Peyer's patch (tissue), 4 donors: ENCODE data around the gene PPP1CC. TPM values are rescaled to one million over a fixed set of nuclear protein-coding genes. Genes with fewer than 3 reads are reported as not detected.

Experiments used
- DNase-seq, 3 donors: peaks; one replicate each; pipeline ENCODE4 v3.0.0-alpha.2; 2017 to 2019
- H3K27ac ChIP-seq, 4 donors: fragments of 200-600 bp; sonication (generic); one replicate each; pipeline ENCODE4 v1.5.1; 2016 to 2019
- H3K27me3 ChIP-seq, 2 donors: fragments of 200-600 bp; sonication (generic); one replicate each; pipeline ENCODE4 v1.5.1; 2019
- H3K36me3 ChIP-seq, 3 donors: fragments of 200-600 bp; sonication (generic); one replicate each; pipeline ENCODE4 v1.5.1; 2016 to 2019
- H3K4me1 ChIP-seq, 4 donors: fragments of 200-600 bp; sonication (generic); one replicate each; pipeline ENCODE4 v1.5.1; 2016 to 2019
- H3K4me3 ChIP-seq, 4 donors: fragments of 200-600 bp; sonication (generic); 1 replicate in 3 of 4; 2 replicates in 1 of 4; pipeline ENCODE4 v1.5.1; 2016 to 2019; ENCODE audit warnings: mild to moderate bottlenecking in 1 of 4
- H3K9me3 ChIP-seq, 4 donors: fragments of 200-600 bp; sonication (generic); one replicate each; pipeline ENCODE4 v1.5.1; 2016 to 2019; ENCODE audit warnings: mild to moderate bottlenecking in 1 of 4
- POLR2A ChIP-seq, 2 donors: fragments of 450-650 bp; IDR thresholded peaks; one replicate each; pipeline ENCODE4 v1.5.1; 2017; ENCODE audit warnings: antibody characterized with exemption in 2 of 2, mild to moderate bottlenecking in 2 of 2, moderate library complexity in 2 of 2
- total RNA-seq, 4 donors: library from RNA; depleted of rRNA; stranded (reverse); fragments of >200 nt; gene quantifications; one replicate each; pipeline ENCODE4 v1.1.0, GENCODE V29; 2016
- TF ChIP-seq, protein P1 (sequence below), 6 experiments: fragments of 450-650 bp in 4 of 6; fragments of 200-600 bp in 2 of 6; sonication (generic) in 1 of 6; IDR thresholded peaks; one replicate each; pipeline ENCODE4 v1.5.1; 2017 to 2019; ENCODE audit warnings: antibody characterized with exemption in 6 of 6, mild to moderate bottlenecking in 3 of 6, moderate library complexity in 1 of 6

The PPP1CC gene
- total RNA-seq, 4 donors from 2014 or later = 174 to 361 (median 217) TPM

DNA sequence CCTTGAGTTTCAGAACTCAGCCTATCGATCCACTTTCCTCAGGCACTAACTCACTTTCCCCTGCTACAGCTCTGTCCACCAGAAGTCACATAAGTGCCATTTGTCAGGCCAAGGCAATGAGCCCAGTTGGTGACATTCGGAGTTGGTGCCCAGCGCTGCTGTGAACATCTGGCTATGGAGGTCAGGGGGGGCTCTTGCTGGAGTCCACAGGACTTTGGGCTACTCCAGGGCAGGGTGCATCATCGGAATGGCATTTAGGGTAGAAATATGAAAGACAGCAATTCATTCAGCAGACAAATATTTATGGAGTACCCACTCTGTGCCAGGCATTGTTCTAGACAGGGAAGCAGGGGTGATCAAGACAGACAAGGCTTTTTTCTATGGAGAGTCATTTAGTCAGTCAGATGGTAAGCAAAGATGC, 1.5 kb upstream of the PPP1CC start:
- Histone ChIP-seq H3K9me3 (no peaks in the 10 kb centered on the region), H3K4me1 (peaks cover 0 to 38% (median 3%) of the 10 kb centered on the region in 4 donors), H3K36me3 (no peaks in the 10 kb centered on the region), H3K27me3 (no peaks in the 10 kb centered on the region), H3K27ac (peak overlapping the region; percentile 92 to 95 (median 93)), H3K4me3 (no peak overlapping the region)
- TF ChIP-seq POLR2A (IDR thresholded peaks at IDR 0.05) = no peak
- TF ChIP-seq, protein P1, sequence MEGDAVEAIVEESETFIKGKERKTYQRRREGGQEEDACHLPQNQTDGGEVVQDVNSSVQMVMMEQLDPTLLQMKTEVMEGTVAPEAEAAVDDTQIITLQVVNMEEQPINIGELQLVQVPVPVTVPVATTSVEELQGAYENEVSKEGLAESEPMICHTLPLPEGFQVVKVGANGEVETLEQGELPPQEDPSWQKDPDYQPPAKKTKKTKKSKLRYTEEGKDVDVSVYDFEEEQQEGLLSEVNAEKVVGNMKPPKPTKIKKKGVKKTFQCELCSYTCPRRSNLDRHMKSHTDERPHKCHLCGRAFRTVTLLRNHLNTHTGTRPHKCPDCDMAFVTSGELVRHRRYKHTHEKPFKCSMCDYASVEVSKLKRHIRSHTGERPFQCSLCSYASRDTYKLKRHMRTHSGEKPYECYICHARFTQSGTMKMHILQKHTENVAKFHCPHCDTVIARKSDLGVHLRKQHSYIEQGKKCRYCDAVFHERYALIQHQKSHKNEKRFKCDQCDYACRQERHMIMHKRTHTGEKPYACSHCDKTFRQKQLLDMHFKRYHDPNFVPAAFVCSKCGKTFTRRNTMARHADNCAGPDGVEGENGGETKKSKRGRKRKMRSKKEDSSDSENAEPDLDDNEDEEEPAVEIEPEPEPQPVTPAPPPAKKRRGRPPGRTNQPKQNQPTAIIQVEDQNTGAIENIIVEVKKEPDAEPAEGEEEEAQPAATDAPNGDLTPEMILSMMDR (IDR thresholded peaks at IDR 0.05) = no peak
- no peak for DNase-seq

DNA sequence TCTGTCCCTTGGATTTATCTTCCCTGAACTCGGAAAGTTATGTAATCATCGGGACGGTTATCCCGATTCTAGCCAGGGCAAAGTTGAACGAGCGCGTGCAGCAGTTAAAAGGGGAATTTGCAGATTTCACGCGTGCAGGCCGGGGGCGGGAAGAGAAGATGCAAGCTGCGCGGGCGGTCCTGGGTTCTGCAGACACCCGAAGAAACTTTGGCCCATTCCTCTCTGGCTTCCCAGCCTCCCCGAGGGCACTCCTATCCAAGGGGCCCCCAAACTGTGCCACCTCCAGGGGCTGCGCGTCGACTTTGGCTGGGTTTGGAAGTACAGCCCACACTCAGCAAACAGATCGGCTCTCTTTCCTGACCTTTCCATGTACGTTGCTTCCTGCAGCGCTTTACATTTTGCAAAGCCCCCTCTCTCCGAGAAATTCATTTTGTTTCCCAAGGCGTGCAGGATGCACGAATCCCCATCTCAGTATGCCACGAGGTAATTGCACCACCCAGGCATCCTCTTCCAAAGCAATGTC, 941 bp upstream of the PPP1CC start:
- DNase-seq = peak; percentile 33 to 73 (median 70)
- peaks cover 0 to 43% (median 8%) of the 10 kb centered on the region in 4 donors for H3K4me1 ChIP-seq
- H3K4me3 ChIP-seq = peak overlapping the region in 3 of 4 donors; percentile 79 to 94 (median 93)
- no peaks in the 10 kb centered on the region for H3K9me3 ChIP-seq
- no peaks in the 10 kb centered on the region for H3K36me3 ChIP-seq
- TF ChIP-seq POLR2A (IDR thresholded peaks at IDR 0.05) = no peak
- TF ChIP-seq, protein P1 (IDR thresholded peaks at IDR 0.05) = no peak
- H3K27me3 ChIP-seq = no peaks in the 10 kb centered on the region
- H3K27ac ChIP-seq = peak overlapping the region; percentile 92 to 95 (median 93)

DNA sequence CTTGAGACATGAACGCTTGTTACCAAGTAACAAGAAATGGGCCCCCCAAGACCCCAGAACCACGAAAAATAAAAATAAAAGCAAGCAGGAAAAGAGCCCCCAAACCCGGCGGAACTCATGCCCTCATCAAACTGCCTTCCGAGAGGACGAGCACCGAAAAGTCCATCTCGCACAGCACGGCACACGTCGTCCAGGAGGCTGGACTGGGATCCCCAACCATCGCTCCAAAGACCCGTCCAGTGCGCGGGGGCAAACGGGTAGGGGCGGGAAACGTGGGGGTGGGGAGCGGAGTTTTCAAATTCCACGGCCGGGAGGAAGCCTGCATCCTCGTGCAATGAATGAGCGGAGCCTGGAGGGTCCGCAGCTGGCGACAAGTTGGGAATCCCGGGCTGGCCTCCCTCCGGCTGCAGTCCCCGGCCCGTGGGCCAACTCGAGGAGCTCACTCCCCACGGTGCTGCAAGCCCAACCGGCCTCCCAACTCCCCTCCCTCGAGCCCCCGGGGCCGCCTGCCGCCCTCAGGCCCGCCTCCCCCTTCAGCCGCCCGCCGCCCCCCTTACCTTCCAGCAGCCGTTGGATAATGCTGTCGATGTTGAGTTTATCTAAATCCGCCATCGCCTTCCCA, 484 bp downstream of the PPP1CC start:
- Histone ChIP-seq H3K27me3 (no peaks in the 10 kb centered on the region), H3K36me3 (no peaks in the 10 kb centered on the region), H3K27ac (peak overlapping the region; percentile 92 to 95 (median 93)), H3K4me1 (peaks cover 0 to 57% (median 18%) of the 10 kb centered on the region in 4 donors), H3K9me3 (no peaks in the 10 kb centered on the region), H3K4me3 (peak overlapping the region; percentile 79 to 94 (median 92))
- no peak for DNase-seq
- TF ChIP-seq POLR2A (IDR thresholded peaks at IDR 0.05) = no peak
- TF ChIP-seq, protein P1 (IDR thresholded peaks at IDR 0.05) = no peak

DNA sequence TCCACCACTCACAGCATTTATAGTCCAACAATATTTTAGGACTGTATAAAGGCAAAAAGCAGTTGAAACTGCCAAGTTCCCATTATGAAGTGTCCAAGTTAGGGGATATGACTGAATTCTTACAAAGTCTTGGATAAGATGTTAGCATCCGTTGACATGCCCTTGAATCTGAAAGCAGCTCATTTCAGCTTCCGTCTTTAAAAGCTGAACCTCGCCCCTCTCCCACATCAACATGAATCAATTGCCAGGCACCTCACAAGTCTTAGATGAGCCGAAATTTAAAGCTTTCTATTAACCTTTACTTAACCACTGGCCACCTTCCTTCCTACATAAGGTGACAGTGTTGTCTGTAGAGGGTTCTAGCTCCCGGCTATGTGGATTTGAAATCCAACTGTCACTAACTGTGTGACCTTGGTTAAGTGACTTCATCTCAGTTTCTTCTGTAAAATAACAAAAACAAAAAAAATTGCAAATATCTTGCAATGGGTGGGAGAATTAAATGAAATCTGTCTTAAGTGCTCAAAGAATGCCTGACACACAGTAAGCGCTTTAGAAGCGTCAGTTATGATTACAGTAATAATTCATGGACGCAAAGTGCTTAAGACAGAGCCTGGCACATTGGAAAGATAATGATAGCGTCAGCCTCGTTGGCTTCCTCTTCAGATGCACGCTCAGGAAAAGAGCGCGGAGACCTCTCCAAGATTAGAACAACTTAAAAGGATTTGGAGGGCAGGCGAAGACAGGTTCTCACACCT, 1.2 kb downstream of the PPP1CC start:
- DNase-seq = peak in 1 of 3 donors; percentile 66
- Histone ChIP-seq H3K9me3 (no peaks in the 10 kb centered on the region), H3K4me3 (peak overlapping the region; percentile 79 to 94 (median 92)), H3K4me1 (peaks cover 0 to 61% (median 18%) of the 10 kb centered on the region in 4 donors), H3K27me3 (no peaks in the 10 kb centered on the region), H3K27ac (peak overlapping the region; percentile 92 to 95 (median 93)), H3K36me3 (no peaks in the 10 kb centered on the region)
- peak in 1 of 2 donors; percentile 12 for TF ChIP-seq POLR2A (IDR thresholded peaks at IDR 0.05)
- TF ChIP-seq, protein P1 (IDR thresholded peaks at IDR 0.05) = no peak

DNA sequence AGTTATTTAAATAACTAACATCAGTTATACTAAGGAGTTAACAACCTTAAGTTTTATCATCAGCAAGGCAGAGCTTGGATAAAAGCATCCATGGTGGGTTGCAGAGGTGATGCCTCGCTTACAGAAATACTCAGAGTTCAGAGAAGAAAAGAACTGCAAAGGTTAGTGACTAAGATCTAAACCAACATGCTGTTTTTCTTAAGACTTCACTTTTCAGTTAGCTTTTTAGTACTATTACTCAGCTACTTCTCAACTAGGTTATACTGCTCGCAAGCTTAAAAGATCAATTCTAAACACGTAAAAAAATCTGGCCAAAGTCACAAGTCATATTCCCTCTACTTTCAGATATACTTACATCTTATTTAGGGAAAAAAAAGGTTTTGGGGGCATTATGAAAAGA, 2.8 kb downstream of the PPP1CC start:
- TF ChIP-seq, protein P1 (IDR thresholded peaks at IDR 0.05) = no peak
- no peak for TF ChIP-seq POLR2A (IDR thresholded peaks at IDR 0.05)
- Histone ChIP-seq H3K27me3 (no peaks in the 10 kb centered on the region), H3K4me1 (peaks cover 0 to 65% (median 19%) of the 10 kb centered on the region in 4 donors), H3K4me3 (peak overlapping the region in 2 of 4 donors; percentile 79 to 94), H3K9me3 (no peaks in the 10 kb centered on the region), H3K27ac (peak overlapping the region in 3 of 4 donors; percentile 32 to 64 (median 33)), H3K36me3 (peaks cover 0 to 7% (median 0%) of the 10 kb centered on the region in 3 donors)
- no peak for DNase-seq
